ENCODE results near the gene C8A. TPM values are rescaled to one million over a fixed set of nuclear protein-coding genes. Genes with fewer than 3 reads are reported as not detected.

C8A gene
- total RNA-seq, 1 donor from 2014 or later = not detected

GRCh38 chr1:56920591-56921001 lies 66.0 kb downstream of the C8A start:
- DNase-seq (no peak), ATAC-seq (ENCODE audit: low read depth) (no peak)
- Mint-ChIP-seq H3K27me3 (no peaks in the 10 kb centered on the region), H3K9me3 (peaks cover 3% of the 10 kb centered on the region), H3K4me3 (no peak overlapping the region), H3K27ac (no peak overlapping the region), H3K4me1 (no peaks in the 10 kb centered on the region), H3K36me3 (ENCODE audit: low read depth) (no peaks in the 10 kb centered on the region)
- CTCF ChIA-PET = no interaction called here
- POLR2A ChIA-PET = no interaction called here
- intact Hi-C loops (cut with micrococcal nuclease) = no loop called here
- no peak for TF ChIP-seq CTCF (IDR thresholded peaks at IDR 0.05)

- Mint-ChIP-seq H3K27ac (no peak overlapping the region), H3K27me3 (no peaks in the 10 kb centered on the region), H3K4me3 (no peak overlapping the region), H3K36me3 (ENCODE audit: low read depth) (no peaks in the 10 kb centered on the region), H3K9me3 (peaks cover 3% of the 10 kb centered on the region), H3K4me1 (no peaks in the 10 kb centered on the region)
- no peak for DNase-seq
- CTCF ChIA-PET = no interaction called here
- no peak for ATAC-seq (ENCODE audit: low read depth)
- intact Hi-C loops (cut with micrococcal nuclease) = no loop called here
- no peak for TF ChIP-seq CTCF (IDR thresholded peaks at IDR 0.05)
- POLR2A ChIA-PET = no interaction called here
These were observed 66.9 kb downstream of the C8A start for GRCh38 chr1:56921479-56921878.

- ATAC-seq (ENCODE audit: low read depth) (no peak), DNase-seq (no peak)
- Mint-ChIP-seq H3K36me3 (ENCODE audit: low read depth) (no peaks in the 10 kb centered on the region), H3K9me3 (peaks cover 3% of the 10 kb centered on the region), H3K4me1 (no peaks in the 10 kb centered on the region), H3K27me3 (no peaks in the 10 kb centered on the region), H3K4me3 (no peak overlapping the region), H3K27ac (no peak overlapping the region)
- intact Hi-C loops (cut with micrococcal nuclease) = no loop called here
- TF ChIP-seq CTCF (IDR thresholded peaks at IDR 0.05) = no peak
- ChIA-PET CTCF (no interaction called here), POLR2A (no interaction called here)
These were observed 67.5 kb downstream of the C8A start for GRCh38 chr1:56922070-56922469.

GRCh38 chr1:56922507-56922906 lies 67.9 kb downstream of the C8A start:
- Mint-ChIP-seq H3K4me1 (no peaks in the 10 kb centered on the region), H3K4me3 (no peak overlapping the region), H3K27me3 (no peaks in the 10 kb centered on the region), H3K27ac (no peak overlapping the region), H3K36me3 (ENCODE audit: low read depth) (no peaks in the 10 kb centered on the region), H3K9me3 (peaks cover 3% of the 10 kb centered on the region)
- intact Hi-C loops (cut with micrococcal nuclease) = no loop called here
- ChIA-PET POLR2A (no interaction called here), CTCF (no interaction called here)
- no peak for TF ChIP-seq CTCF (IDR thresholded peaks at IDR 0.05)
- no peak for DNase-seq
- ATAC-seq (ENCODE audit: low read depth) = no peak

- no peak for TF ChIP-seq CTCF (IDR thresholded peaks at IDR 0.05)
- Mint-ChIP-seq H3K36me3 (ENCODE audit: low read depth) (no peaks in the 10 kb centered on the region), H3K4me3 (no peak overlapping the region), H3K27me3 (no peaks in the 10 kb centered on the region), H3K27ac (no peak overlapping the region), H3K9me3 (peaks cover 3% of the 10 kb centered on the region), H3K4me1 (no peaks in the 10 kb centered on the region)
- DNase-seq (no peak), ATAC-seq (ENCODE audit: low read depth) (no peak)
- POLR2A ChIA-PET = no interaction called here
- CTCF ChIA-PET = no interaction called here
- intact Hi-C loops (cut with micrococcal nuclease) = no loop called here
These were observed 68.6 kb downstream of the C8A start for GRCh38 chr1:56923201-56923600.

All from activated B cell treated with CpG ODN at 0.5 μM for 24 hours (primary cell).